ENCODE measurements around the gene FH.

Gene FH

DNA sequence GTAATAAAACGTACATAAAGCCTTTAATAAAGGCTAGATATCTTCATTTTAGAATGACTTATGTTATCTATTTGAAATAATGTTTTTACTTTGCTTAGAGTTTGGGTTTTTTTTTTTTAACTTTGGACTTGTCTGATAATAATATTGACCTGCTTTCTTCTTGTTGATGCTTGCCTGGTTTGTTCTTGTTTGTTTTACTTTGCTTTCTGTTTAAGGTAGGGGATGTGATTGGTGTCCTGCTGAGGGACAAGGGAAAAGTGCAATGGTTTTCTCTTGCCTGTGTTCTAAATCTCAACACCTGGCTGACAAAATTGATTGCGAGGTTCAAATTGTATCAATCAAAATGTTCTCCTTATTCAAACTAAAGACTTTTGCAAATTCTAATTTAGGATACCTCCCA is 2.2 kb upstream of the FH start:
- DNase-seq (ENCODE audit: low spot score), result no peak

- DNase-seq (ENCODE audit: low spot score), result no peak
Observed at GRCh38 chr1:241520080-241520465, 518 bp upstream of the FH start.

- no peak for DNase-seq (ENCODE audit: low spot score)
Observed at GRCh38 chr1:241518476-241519307, 863 bp downstream of the FH start.

- peak; percentile 73 for DNase-seq (ENCODE audit: low spot score)
Observed at GRCh38 chr1:241513378-241513777, 6.2 kb downstream of the FH start.

GRCh38 chr1:241507189-241507863 is 12.2 kb downstream of the FH start:
- DNase-seq (ENCODE audit: low spot score), result no peak

DNA sequence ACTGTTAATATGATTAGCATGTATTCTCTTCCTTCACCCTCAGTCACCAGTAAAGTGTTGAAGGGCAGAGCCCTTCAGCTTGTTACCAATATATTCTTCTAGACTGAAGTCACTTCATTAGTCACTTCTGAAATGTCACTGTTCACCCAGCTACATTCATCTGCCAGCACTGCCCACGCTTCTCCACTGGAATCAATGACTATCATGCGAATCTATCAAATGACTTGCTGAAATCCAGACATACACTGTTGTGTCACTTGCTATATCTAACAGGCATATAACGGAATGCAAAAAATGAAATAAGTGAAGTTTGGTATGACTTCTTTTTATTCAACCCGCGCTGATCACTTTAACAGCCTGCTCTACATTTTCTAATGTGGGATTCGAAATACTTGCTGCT is 16.1 kb downstream of the FH start:
- no peak for DNase-seq (ENCODE audit: low spot score)

- DNase-seq (ENCODE audit: low spot score), result peak; percentile 42
Observed at GRCh38 chr1:241499910-241500309, 19.6 kb downstream of the FH start.

DNA sequence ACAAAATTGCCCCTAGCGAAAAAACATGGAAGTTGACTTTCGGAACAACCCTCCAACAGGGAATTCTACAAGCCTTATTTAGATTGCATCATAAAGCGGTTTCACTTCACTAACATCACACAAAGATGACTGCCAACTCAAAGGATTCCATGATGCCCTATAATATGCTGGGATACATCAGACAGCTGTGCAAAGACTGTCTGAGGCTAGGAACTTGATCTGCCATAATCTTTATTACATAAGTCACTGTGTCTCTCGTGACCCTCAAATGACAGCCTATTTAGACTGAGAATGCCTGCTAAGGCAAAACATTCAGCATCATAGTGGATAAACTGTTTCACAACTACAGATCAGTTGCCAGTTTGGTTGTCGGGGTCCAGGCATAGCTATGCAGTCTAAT is 23.8 kb downstream of the FH start:
- peak; percentile 37 for DNase-seq (ENCODE audit: low spot score)

- no peak for DNase-seq (ENCODE audit: low spot score)
Observed at GRCh38 chr1:241488739-241489138, 30.8 kb downstream of the FH start.

DNA sequence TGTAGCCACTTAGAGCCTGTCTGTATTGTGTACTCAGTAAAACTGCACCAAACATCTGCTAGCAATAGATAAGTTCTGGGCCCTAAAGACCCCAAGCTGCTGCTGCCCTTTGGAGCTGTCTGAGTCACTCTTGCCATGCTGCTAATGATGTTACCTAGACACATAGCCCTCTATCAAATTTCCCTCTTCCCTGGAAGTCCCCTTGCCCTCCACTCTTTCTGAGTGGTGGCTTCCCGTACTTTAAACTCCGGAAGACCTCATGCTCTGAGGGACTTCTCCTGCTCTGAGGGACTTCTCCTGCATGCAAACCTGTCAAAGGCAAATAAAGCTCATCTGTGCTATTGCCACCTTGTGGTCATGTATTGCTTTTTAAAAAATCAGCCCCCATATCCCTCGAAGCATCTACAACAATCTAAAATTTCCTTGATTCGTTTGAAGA is 34.0 kb downstream of the FH start:
- peak; percentile 44 for DNase-seq (ENCODE audit: low spot score)

- no peak for DNase-seq (ENCODE audit: low spot score)
Observed at GRCh38 chr1:241485145-241485544, 34.4 kb downstream of the FH start.

- DNase-seq (ENCODE audit: low spot score), result no peak
Observed at GRCh38 chr1:241482761-241483250, 36.7 kb downstream of the FH start.

DNA sequence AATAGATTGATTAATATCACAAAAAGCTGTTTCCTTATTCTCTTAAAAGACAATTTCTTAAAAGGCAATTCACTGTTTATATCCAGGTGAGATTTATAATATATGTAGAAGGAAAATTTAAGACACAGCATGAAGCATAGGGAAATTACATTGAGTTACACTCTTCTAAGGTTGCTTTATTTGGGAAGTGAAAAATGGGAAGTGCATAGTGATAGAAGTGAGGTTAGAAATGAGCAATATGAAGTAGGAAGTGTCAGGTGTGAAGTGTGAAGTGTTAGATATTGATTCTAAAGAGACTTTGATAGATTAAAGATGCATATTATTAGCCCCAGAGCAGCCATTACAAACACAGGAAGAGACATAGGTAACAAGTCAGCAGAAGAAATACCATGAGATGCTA is 40.3 kb downstream of the FH start:
- no peak for DNase-seq (ENCODE audit: low spot score)

GRCh38 chr1:241475671-241476070 is 43.9 kb downstream of the FH start:
- DNase-seq (ENCODE audit: low spot score), result no peak

GRCh38 chr1:241473026-241473425 is 46.5 kb downstream of the FH start:
- DNase-seq (ENCODE audit: low spot score), result no peak

- DNase-seq (ENCODE audit: low spot score), result no peak
Observed at GRCh38 chr1:241470908-241471590, 48.5 kb downstream of the FH start.

DNA sequence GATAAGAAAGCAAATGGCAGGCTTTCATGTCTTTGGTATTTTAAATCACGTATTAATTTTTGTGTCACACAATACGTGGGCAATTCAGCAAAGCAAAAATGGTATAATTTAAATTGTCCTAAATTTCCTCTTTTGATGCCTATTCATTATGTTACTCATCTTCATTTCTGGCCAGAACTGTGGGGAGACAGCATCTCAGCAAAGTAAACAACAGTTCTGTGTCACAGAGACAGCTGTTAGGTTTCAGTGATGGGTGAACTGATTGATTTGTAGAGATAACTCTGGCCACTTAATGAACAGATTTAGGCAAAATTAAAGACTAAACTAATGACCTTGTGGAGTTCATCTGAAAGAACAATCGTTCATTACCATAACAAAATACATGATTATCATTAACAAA is 49.2 kb downstream of the FH start:
- DNase-seq (ENCODE audit: low spot score), result no peak

- DNase-seq (ENCODE audit: low spot score), result no peak
Observed at GRCh38 chr1:241465673-241466072, 53.9 kb downstream of the FH start.

DNA sequence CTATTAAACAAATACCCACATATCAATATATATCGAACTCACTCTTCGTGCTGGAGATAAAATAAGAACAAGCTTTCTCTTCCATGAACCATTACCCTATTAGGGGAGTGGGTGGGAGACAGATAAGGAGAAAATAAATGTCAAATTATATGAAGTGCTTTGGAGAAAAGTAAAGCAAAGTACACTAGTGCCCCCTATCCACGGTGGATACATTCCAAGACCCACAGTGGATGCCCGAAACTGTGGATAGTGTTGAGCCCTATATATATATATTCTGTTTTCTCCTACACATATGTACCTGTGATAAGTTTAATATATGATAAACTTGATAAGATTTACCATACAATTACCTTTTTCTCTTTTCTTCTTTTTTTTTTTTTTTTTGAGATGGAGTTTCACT is 54.6 kb downstream of the FH start:
- no peak for DNase-seq (ENCODE audit: low spot score)

DNA sequence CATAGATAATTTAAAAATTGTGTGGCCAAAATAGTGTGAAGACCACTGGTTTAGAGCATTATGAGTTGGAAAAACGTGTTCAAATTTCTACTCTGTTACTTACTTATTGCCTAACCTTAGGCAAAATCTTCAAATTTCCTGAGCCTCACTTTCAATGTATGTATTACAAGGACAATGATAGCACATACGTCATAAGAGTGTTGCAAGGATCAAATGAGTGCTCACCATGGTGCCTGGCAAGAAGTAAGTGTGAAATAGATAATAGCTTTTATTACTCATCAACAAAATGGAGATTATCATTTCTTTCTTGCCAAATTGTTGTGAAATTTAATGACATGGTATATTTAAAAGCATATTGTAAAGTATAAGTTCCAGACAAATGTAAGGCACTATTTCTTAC is 57.2 kb downstream of the FH start:
- DNase-seq (ENCODE audit: low spot score), result no peak

DNA sequence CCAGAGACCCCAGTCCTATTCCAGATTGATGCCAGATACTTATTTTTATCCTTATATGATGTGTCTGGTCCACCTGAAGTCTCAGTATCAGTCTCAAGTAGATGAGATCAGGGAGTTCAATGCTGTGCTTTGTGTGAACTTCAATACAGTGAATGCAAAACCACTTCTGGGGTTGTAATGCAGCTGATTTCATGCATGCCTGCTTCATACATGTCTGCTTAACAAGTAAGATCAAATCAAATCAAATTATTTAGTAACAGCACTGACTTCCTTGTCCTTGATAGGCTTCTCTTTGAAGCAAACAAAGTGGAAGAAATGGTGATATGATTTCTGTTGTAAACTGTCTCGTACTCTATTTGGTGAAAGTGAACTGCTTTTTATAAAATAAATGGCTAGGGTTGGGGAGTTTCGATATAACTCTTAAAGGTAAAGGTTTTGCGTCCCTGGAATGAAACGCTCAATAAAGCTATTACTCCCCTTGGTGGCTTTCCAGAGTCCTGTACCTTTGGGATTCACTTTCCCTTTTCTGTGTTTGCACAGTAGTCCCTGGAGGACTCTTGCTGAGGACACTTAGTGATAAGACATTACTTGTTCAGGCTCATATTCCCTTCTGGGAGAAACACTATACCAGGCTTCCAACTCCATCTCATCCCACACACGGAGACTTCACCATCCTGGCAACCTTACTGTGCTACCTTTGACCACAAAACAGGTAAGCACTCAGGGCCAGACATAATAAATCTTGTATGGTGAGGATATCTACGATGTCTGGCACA is 59.3 kb downstream of the FH start:
- DNase-seq (ENCODE audit: low spot score), result no peak

GRCh38 chr1:241459186-241459802 is 60.3 kb downstream of the FH start:
- DNase-seq (ENCODE audit: low spot score), result no peak
